HG02571 (cell line): ENCODE data around the gene MAGEC3.

Source experiments
- ATAC-seq: cut with Tn5 transposase; IDR thresholded peaks from one replicate; pipeline ENCODE4 v1.9.1; 2021; ENCODE audit warnings: mild to moderate bottlenecking, moderate library complexity; ENCODE audit not compliant: unreplicated experiment

Gene MAGEC3

DNA sequence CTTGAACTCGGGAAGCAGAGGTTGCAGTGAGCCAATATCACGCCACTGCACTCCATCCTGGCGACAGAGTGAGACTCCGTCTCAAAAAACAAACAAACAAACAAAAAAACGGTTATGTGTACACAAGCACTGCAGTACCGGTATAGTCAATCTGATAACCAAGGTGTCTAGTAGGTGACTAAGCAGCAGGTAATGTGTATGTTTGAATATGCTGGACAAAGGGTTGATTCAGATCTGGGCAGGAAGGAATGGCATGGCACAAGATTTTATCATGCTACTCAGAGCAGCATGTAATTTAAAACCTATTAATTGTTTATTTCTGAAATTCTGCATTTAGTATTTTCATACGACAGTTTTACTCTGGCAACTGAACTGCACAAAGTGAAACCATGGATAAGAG is 107.3 kb downstream of the MAGEC3 start:
- no peak for ATAC-seq

DNA sequence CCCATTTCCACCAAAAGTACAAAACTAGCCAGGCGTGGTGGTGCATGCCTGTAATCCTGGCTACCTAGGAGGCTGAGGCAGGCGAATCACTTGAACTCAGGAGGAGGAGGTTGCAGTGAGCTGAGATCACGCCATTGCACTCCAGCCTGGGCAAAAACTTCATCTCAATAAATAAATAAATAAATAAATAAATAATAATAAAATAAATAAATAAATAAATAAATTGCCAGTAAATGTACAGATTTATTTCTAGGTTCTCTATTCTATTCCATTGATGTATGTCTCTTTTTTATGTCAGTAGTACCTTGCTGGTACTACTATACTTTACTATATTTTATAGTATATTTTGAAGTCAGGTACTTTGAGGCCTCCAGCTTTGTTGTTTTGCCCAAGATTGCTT is 109.2 kb downstream of the MAGEC3 start:
- no peak for ATAC-seq
